HG03095 (cell line): ENCODE measurements around the gene CCDC116.
A peak's percentile ranks its signal among the peaks of the same experiment; 100 is the strongest.
"Not testable (repeated sequence)": the region's sequence is repeated elsewhere in the genome, so short reads cannot be mapped to it uniquely, and the experiment has no call there.

Source experiments
- ATAC-seq: cut with Tn5 transposase; IDR thresholded peaks from one replicate; pipeline ENCODE4 v1.9.1; 2021; ENCODE audit warnings: moderate library complexity; ENCODE audit not compliant: unreplicated experiment

Gene CCDC116

DNA sequence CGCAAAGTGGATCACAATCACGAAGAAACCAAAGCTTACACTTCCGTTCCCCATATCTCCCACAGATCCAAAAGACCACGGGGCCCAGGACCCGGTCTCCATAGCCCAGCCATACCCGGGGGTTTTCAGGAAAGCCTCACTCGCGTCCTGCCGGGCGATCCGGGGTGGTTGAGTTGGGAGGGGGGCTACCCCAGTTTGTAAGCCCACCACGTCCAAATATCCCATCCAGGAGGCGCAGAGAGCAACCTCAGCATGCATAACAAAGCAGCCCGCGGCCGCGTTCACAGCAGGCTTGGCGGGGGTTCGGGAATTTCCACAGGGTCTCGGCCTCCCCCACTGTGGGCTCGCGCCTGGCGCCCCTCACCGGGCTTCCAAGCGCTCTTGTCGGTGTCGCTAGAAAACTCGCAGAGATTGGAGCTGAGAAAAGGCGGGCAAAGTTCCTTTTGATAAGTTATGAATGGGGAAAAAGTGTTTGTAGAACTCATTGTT is 19.0 kb downstream of the CCDC116 start:
- peak; percentile 26 for ATAC-seq

DNA sequence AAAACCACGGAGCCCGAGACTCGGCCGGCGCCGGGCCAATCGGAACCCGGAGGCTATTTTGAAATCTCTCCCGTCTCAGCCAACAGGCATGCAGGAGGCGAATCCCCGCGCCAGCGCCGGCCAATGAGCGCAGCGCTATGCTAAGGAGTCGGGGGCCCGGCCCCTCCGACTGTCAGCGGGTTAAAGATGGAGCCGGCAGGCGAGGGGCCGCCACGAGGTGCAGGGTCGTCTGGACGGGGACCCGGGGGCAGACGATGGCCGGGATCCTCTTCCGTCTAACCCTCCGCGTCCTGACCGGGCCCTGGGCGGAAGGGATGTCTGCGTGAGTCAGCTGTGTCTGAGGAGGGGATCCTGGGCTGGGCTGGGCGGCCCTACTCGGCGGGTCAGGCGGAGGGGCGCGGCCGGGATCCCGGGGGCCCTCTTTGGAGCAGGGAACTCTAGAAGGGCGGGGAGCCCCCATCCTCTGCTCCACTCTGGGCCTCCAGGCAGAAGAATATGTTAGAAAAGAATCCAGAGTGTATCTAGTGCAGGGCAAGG is 19.5 kb downstream of the CCDC116 start:
- ATAC-seq, result peak; percentile 72

DNA sequence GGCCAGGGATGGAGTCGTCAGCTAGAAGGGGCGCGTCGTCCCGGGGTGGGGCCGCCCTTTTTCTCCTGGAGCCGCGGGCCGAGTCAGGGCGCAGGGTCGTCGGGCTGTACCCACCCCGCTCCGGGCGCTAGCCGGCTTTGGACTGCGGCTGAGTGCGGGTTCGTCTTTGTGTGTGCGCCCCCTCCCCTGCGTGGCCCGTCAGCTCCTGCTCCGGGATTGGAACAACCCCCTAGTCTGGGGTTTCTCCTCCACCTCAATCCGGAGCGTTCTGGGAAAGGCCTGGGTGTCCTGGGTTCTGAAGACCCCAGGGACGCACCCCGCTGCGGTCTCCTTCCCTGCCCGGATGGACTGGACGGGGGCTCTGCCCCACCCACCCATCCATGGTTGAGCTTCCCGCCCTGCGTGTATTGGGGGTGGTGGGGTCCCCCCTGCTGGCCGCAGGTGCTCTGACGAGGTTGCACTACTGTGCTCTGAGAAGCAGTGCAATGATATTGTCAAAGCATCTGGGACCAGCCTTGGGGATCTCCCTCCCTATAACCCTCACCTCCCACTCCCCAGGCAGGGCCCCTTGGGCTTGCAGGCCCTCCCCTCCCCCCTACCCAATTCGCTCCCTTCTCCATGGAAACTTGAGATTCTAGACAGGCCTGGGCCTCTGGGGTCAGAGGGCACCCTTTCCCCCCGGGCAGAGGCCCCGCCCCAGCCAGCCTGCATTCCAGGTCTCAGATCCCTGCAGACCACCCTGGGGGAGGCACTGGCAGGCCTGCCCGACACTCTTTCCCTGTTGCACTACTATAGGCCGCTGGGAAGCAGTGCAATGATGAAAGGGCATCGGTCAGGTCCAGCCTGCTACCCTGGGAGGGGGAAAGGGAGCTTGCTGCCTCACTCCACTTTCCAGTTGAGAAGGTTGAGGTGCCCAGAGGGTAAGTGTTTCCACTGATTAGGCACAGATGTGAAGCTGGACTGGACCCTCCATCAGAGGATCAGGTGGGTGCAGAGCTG is 20.3 kb downstream of the CCDC116 start:
- no peak for ATAC-seq

DNA sequence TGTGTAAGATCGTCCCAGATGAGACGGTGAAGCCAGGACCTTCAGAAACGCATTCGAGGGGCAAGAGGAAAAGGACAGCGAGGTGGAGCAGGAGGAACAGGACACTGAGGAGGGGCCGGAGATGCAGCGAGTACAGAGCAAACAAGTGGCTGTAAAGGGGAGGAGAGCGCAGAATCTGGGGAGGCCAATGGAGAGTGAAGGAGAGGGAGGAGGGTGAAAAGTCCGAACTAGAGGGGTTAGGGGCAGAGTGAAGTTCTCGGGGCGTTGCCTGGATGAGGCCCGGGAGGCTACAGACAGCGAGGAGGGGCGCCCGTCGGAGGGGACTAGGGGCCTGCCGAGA is 24.4 kb downstream of the CCDC116 start:
- no peak for ATAC-seq

DNA sequence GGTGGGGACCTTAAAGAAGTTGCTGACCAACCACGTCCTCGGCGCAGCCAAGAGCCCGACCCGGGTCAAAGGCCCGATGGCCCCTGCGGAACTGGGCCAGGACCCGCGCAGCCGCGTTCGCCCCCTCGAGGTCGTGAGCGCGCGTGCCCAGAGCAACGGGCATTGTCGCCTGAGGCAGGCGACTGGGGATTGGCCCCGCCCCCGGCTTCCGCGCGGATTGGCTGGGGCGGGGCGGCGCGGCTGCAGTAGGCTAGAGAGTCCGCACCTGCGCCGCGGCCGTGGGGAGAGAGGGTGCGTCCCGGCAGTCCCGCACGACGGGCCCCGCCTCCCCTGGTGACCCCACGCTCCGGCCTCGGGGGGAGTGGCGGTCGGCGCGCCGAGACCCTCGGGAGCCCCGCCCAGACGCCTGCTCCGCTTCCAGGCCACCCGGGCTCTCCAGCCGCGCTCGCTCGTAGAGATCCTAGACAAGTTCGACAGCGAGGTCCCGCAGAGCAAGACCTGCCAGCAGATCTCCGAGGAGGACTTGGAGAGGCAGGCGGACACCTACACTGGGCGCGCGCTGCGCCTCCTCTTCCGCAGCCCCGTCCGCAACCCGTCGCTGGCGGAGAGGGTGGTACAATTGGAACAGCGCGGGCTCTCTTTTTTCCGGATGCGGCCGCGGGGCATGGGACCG is 24.9 kb downstream of the CCDC116 start:
- ATAC-seq, result peak; percentile 70

DNA sequence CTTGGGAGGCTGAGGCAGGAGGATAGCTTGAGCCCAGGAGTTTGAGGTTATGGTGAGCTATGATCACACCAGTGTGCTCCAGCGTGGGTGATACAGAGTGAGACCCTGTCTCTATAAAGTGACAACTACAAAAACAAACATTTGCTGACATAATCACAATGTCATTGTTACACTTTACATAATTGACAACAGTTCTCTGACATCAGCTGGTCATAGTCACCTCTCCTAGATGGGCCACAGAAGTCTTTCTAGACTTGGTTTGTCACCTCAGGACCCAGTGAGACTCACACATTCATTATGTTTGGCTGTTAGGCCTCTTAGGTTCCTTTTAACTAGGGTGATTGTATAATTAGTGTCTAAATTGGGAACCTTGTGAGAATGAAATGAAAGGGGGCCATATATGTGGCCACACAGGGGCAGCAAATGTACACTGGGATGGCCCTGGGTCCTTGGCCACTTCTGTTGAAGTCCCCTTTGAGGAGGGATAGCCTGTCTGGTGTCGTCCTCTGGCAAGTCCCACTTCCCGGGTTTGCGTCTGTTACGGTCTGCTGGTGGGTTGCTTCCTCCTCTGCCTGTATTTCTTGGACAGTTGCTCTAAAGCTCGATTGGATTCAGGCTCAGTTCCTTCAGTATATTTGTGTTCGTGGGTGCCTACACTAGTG is 27.4 kb downstream of the CCDC116 start:
- no peak for ATAC-seq

DNA sequence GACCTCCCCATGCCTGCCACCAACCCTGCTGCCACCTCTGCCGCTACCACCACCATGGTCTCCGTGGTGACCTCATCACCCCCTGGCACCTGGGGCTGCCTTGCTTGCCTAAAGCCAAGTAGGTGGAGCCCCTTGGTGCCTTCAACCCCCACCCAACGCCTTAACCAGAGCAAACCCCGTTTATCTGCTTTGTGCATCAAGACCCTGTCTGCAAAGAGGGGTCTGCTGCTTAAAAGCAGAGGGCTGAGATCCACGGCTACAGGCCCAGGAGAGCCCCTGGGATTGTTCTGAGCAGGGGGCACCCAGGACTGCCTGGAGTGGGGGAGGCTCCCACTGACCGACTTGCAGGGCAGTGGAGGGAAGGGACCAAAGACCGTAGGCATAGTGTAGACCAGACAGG is 28.3 kb downstream of the CCDC116 start:
- ATAC-seq, result no peak

DNA sequence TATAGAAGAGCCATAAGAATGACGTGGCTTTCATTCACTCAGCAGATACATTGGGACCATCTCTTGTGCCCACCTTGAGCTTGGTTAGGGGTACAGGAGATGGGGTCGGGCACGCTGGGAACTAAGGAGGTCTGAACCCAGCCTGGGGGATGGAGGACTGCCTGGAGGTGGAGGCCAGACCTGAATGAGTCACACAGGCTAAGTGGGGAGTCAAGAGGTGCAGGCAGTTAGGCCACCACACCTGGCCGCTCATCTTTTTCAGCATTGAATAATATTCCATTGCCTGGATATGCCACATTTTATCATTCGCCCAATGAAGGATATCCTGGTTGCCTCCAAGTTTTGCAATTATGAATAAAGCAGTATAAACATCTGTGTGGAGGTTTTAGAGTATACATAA is 29.4 kb downstream of the CCDC116 start:
- ATAC-seq, result no peak

DNA sequence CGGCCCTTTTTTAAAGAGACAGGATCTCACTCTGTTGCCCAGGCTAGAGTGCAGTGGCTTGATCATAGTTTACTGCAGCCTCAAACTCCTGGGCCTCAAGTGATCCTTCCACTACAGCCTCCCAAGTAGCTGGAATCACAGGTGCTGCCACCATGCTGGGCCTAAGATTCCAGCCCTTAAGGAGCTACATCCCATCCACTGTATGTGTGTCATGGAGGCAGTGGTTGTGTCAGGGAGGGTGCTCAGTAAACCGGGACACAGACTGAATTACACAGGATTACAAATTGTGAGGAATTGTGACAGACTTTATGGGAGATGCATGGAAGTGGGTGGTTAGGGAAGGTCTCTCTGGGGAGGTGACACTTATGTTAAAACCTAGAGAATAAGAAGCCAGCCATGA is 31.2 kb downstream of the CCDC116 start:
- ATAC-seq, result no peak

DNA sequence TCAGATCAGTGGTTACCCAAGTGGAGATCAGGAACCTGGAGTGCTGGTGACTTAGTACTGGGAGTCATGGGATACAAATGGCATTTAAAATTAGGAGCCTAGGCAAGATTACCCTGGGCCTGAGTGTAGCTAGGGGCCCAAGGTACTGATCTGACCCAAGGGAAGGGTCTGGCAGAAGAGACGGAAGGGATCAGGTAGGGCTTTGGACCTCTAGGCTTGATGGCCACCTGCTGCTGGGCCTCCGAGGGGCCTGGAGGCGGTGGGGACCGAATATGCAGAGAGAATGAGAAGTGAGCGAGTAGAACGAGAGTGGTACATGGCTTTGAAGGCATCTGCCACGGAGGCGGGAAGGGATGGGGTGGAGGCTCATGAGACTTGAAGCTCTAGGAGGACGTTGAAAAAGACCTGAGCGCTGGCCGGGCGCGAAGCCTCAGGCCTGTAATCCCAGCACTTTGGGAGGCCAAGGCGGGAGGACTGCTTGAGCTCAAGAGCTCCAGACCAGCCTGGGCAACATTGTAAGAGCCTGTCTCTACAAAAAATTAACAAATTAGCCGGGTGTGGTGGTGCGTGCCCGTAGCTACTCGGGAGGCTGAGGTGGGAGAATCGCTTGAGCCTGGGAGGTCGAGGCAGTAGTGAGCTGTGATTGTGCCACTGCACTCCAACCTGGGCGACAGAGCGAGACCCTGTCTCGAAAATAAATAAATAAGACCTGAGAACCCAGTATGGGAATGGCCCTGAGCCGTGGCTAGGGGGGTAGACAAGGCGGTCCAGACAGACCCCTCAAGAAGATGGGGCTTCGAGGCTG is 32.7 kb downstream of the CCDC116 start:
- ATAC-seq, result no peak

DNA sequence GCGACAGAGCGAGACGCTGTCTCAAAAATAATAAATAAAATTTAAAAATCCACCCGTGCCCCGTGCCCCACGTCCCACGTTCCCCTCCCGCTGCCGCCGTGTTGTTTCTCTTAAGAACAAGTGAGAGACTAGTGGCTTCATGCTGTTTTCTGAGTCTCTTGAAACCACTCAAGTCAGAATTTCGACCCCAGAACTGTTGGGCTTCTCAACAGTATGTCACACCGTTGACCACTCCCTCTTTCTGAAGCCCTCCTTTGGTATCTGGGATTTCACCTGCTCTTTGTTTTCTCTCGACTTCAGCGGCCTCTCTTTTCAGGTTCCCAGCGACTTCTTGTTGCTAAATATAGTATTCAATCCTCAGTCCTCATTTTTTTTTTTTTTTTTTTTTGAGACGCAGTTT is 34.2 kb downstream of the CCDC116 start:
- no peak for ATAC-seq

DNA sequence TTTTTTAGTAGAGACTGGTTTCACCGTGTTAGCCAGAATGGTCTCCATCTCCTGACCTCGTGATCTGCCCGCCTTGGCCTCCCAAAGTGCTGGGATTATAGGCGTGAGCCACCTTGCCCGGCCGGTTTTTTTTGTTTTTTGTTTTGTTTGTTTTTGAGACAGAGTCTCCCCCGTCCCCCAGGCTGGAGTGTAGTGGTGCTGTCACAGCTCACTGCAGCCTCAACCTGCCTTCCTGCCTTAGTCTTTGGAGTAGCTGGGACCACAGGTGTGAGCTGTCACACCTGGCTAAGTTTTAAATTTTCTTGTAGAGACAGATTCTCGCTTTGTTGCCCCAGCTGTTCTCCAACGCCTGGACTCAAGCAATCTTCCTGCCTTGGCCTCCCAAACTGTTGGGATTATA is 36.5 kb downstream of the CCDC116 start:
- no peak for ATAC-seq

DNA sequence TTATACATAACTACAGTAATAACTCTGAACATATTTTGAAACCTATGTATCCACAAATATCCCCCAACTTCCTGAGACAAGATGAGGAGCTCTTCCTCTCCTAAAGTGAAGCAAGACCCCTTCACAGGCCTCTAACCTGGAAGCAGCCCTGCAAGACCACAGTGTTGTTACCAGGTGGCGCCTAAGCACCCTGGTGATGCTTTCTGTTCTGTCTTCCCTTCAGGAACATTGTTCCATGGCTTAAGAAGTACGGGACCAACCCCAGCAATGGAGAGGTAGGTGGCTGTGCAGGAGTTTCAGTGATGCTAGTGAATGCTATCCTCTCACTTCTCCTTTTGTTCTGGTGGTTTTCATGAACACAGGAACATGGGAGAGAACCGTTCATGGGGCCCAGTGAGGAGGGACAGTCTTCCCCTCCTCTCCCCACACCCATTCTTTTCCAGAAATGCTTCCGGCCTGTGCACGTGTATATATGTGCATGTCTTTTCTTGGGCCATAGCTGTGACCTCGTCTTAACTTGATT is 39.6 kb downstream of the CCDC116 start:
- no peak for ATAC-seq

DNA sequence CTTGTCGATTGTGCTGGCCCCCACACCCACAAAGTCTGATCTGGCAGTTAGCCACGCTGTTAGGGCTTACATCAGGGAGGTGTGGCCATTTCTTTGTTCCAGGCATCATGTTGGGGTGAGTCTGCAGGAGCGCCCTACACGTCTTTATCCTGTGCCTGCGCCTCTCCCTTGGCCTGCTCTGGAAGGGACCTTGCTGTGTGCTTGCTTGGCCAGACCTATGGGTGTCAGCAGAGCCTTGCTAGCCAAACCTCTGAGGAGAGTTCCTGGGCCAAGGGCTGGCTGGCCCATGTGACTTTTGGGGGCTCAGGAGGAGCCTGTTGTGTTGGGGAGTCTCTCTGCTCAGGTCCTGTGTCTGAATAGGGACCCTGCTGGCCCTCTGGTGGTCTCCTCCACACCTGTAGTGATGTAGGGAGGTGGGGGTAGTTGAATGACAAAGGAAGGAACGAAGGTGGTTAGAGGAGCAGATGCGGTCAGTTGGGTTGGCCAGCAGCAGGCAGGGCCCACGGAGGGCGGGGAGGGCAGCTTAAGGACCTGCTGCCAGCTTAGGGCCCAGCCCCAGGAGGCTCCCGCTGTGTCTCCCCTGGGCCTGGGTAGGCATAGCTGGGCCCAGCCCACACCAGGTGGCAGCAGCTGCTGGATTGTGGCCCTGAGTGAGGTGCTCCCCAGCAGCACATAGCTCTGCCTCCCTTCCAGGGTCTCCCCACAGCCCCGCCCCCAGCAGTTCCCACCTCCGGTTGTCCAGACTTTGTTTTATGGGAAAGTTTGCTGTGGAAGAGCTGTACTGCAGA is 41.2 kb downstream of the CCDC116 start:
- no peak for ATAC-seq

DNA sequence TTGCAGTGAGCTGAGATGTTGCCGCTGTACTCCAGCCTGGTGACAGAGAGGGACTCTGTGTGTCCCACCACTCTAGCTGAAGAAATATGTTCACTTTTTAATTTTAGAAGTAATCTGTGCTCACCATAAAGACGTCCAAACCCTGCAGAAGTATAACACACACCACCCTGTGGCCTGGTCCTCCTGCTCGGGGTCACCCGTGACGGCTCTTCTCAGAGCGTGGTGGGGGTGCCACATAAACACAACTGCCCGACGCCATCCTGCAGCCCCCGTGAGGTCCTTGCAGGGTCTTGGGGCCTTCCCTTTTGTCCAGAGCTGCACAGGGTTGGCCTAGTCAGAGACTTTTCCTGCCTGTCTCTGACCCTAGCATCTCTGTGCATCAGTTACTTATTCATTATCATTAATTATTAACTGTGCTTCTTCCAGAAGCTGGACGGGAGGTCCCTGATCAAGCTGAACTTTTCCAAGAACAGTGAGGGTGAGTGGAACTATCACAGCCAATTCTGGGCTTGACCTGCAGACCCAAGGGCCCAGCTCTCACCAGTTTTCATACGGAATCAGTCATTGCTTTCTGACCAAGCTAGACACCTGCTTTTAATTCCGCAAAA is 42.2 kb downstream of the CCDC116 start:
- ATAC-seq, result no peak

DNA sequence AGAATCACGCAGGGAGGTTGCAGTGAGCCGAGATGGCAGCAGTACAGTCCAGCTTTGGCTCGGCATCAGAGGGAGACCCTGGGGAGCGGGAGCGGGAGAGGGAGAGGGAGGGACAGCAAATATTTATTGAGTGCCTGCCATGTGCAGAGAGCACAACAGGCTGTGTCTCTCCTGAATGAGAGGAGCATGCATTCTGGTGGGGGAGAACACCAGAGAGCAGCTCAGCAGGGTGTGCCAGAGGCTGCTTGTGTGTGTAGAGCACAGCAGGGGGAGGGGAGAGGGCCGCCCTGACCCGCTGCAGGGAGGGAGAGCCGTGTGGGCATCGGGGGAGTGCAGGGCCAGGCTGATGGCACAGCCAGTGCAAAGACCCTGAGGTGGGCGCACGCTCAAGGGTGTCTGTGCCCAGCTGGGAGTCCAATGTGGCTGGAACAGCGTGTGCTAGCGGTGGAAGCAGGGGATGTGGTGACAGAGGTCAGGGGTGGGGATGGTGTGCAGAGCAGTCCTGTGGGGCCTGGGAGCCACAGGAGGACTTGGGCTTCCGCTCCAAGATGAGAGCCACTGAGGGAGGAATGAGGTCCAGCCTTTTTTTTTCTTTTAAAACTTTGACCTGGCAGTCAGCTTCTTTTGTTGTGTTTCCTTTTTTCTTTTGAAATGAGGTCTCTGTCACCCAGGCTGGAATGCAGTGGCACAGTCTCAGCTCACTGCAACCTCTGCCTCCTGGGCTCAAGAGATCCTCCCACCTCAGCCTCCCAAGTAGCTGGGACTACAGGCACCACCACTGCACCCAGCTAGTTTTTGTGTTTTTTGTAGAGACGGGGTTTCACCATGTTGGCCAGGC is 45.3 kb downstream of the CCDC116 start:
- no peak for ATAC-seq

DNA sequence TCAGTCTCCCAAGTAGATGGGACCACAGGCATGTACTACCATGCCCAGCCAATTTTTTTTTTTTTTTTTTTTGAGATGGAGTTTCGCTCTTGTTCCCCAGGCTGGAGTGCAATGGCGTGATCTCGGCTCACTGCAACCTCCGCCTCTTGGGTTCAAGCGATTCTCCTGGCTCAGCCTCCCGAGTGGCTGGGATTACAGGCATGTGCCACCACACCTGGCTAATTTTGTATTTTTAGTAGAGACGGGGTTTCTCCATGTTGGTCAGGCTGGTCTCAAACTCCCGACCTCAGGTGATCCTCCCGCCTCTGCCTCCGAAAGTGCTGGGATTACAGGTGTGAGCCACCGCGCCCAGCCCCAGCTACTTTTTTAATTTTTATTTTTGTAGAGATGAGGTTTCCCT is 46.3 kb downstream of the CCDC116 start:
- not testable (repeated sequence) for ATAC-seq

DNA sequence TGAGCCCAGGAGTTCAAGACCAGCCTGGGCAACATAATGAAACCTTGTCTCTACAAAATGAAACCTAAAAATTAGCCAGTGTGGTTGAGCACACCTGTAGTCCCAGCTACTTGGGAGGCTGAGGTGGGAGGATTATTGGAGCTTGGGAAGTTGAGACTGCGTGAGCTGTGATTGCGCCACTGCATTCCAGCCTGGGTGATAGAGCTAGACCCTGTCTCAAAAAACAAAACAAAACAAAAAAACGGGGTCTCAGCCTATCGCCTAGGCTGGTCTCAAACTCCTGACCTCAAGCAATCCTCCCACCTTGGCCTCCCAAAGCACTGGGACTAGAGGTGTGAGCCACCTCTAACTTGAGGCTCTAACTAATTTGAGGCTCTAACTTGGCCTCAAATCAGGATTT is 46.8 kb downstream of the CCDC116 start:
- no peak for ATAC-seq
